Upper lobe of left lung (tissue), 6 donors: ENCODE measurements around the gene CHSY1. TPM values are rescaled to one million over a fixed set of nuclear protein-coding genes. Genes with fewer than 3 reads are reported as not detected.

ENCODE experiments used
- ATAC-seq, 2 donors: fragments of 200-7000 bp; cut with Tn5 transposase; one replicate each; pipeline ENCODE4 v1.9.1; 2022; ENCODE audit warnings: mild to moderate bottlenecking in 2 of 2, moderate library complexity in 2 of 2; ENCODE audit not compliant: low FRiP score in 2 of 2
- DNase-seq, 2 donors: peaks; one replicate each; pipeline ENCODE4 v3.0.0-alpha.2; 2019 to 2020
- H3K27ac ChIP-seq, 4 donors: fragments of 200-600 bp; sonication (generic); one replicate each; pipeline ENCODE4 v1.5.1; 2016 to 2019
- H3K27me3 ChIP-seq, 4 donors: fragments of 200-600 bp; sonication (generic); one replicate each; pipeline ENCODE4 v1.5.1; 2017 to 2019
- H3K36me3 ChIP-seq, 4 donors: fragments of 200-600 bp; sonication (generic); one replicate each; pipeline ENCODE4 v1.5.1; 2016 to 2019
- H3K4me1 ChIP-seq, 4 donors: fragments of 200-600 bp; sonication (generic); one replicate each; pipeline ENCODE4 v1.5.1; 2018 to 2019
- H3K4me3 ChIP-seq, 4 donors: fragments of 200-600 bp; sonication (generic); one replicate each; pipeline ENCODE4 v1.5.1; 2017 to 2019; ENCODE audit warnings: mild to moderate bottlenecking in 2 of 4, moderate library complexity in 1 of 4
- H3K9me3 ChIP-seq, 4 donors: fragments of 200-600 bp; sonication (generic); one replicate each; pipeline ENCODE4 v1.5.1; 2018 to 2019
- CTCF ChIP-seq, 6 experiments: fragments of 450-650 bp in 4 of 6; fragments of 200-600 bp in 2 of 6; sonication (generic) in 2 of 6; IDR thresholded peaks; one replicate each; pipeline ENCODE4 v1.5.1; 2016 to 2019; ENCODE audit warnings: antibody characterized with exemption in 6 of 6
- EP300 ChIP-seq, 4 donors: sonication (generic); formaldehyde crosslinking; IDR thresholded peaks; one replicate each; pipeline ENCODE4 v1.5.1; 2017; ENCODE audit warnings: antibody characterized with exemption in 4 of 4, control low read depth in 2 of 4
- POLR2A ChIP-seq, 4 donors: fragments of 450-650 bp; IDR thresholded peaks; one replicate each; pipeline ENCODE4 v1.5.1; 2016 to 2017; ENCODE audit warnings: antibody characterized with exemption in 4 of 4, mild to moderate bottlenecking in 2 of 4
- POLR2AphosphoS5 ChIP-seq, 2 donors: sonication (generic); formaldehyde crosslinking; IDR thresholded peaks; one replicate each; pipeline ENCODE4 v1.5.1; 2017; ENCODE audit warnings: antibody characterized with exemption in 2 of 2
- WGBS, 2 donors: methylation state at CpG; one replicate each; pipeline ENCODE4 v1.1.5; 2017 to 2018; 5-methylcytosine and 5-hydroxymethylcytosine counted together
- total RNA-seq, 6 donors: library from RNA; depleted of rRNA in 4 of 6; stranded (reverse); fragments of >200 nt in 4 of 6; gene quantifications; one replicate each; pipeline versions ENCODE4 v1.1.0 to v1.2.1, GENCODE V29; 2016 to 2021
- donor health status: DM: no; HTN: no; CAD: no; lungs with moderate emphysema.
- donor health status: DM: no; HTN: yes; CAD: no; lungs with severe emphysema.

Gene CHSY1
- total RNA-seq, 6 donors from 2014 or later = 12.4 to 38.3 (median 23.7) TPM

- no peak overlapping the region for H3K4me3 ChIP-seq
- TF ChIP-seq POLR2AphosphoS5 (IDR thresholded peaks at IDR 0.05) (no peak), POLR2A (IDR thresholded peaks at IDR 0.05) (no peak), EP300 (IDR thresholded peaks at IDR 0.05) (no peak), CTCF (IDR thresholded peaks at IDR 0.05) (no peak)
- no peak for DNase-seq
- H3K4me1 ChIP-seq = peaks cover 0 to 41% (median 23%) of the 10 kb centered on the region in 4 donors
- H3K27ac ChIP-seq = no peak overlapping the region
- peaks cover 0 to 5% (median 0%) of the 10 kb centered on the region in 4 donors for H3K36me3 ChIP-seq
- H3K9me3 ChIP-seq = no peaks in the 10 kb centered on the region
- WGBS, 2 donors = 46 to 49% methylated on average over 4 of the region's 4 CpGs
- no peaks in the 10 kb centered on the region for H3K27me3 ChIP-seq
- no peak for ATAC-seq
Measured at GRCh38 chr15:101221902-101222301, 29.9 kb downstream of the CHSY1 start.

GRCh38 chr15:101220060-101220459 is 31.8 kb downstream of the CHSY1 start:
- Histone ChIP-seq H3K27me3 (no peaks in the 10 kb centered on the region), H3K36me3 (peaks cover 0 to 4% (median 0%) of the 10 kb centered on the region in 4 donors), H3K4me1 (peaks cover 0 to 41% (median 20%) of the 10 kb centered on the region in 4 donors), H3K9me3 (no peaks in the 10 kb centered on the region), H3K4me3 (no peak overlapping the region), H3K27ac (no peak overlapping the region)
- no peak for DNase-seq
- ATAC-seq = no peak
- WGBS, 2 donors = 63 to 66% methylated on average over 2 of the region's 2 CpGs
- TF ChIP-seq POLR2A (IDR thresholded peaks at IDR 0.05) (no peak), CTCF (IDR thresholded peaks at IDR 0.05) (no peak), EP300 (IDR thresholded peaks at IDR 0.05) (no peak), POLR2AphosphoS5 (IDR thresholded peaks at IDR 0.05) (no peak)

GRCh38 chr15:101219441-101219840 is 32.4 kb downstream of the CHSY1 start:
- DNase-seq = no peak

GRCh38 chr15:101217446-101217845 is 34.4 kb downstream of the CHSY1 start:
- Histone ChIP-seq H3K9me3 (no peaks in the 10 kb centered on the region), H3K4me3 (no peak overlapping the region), H3K4me1 (peaks cover 11 to 52% (median 22%) of the 10 kb centered on the region in 4 donors), H3K36me3 (no peaks in the 10 kb centered on the region), H3K27ac (no peak overlapping the region), H3K27me3 (no peaks in the 10 kb centered on the region)
- no peak for DNase-seq
- ATAC-seq = no peak
- 91 to 93% methylated on average over 6 of the region's 6 CpGs for WGBS, 2 donors
- TF ChIP-seq CTCF (IDR thresholded peaks at IDR 0.05) (no peak), POLR2A (IDR thresholded peaks at IDR 0.05) (no peak), EP300 (IDR thresholded peaks at IDR 0.05) (no peak), POLR2AphosphoS5 (IDR thresholded peaks at IDR 0.05) (no peak)

More at GRCh38 chr15:101219441-101219840, 32.4 kb downstream of the CHSY1 start:
- no peaks in the 10 kb centered on the region for H3K9me3 ChIP-seq
- no peaks in the 10 kb centered on the region for H3K36me3 ChIP-seq
- no peak overlapping the region for H3K27ac ChIP-seq
- H3K4me3 ChIP-seq = no peak overlapping the region
- H3K4me1 ChIP-seq = peaks cover 0 to 41% (median 18%) of the 10 kb centered on the region in 4 donors
- ATAC-seq = no peak
- TF ChIP-seq EP300 (IDR thresholded peaks at IDR 0.05) (no peak), POLR2AphosphoS5 (IDR thresholded peaks at IDR 0.05) (no peak), CTCF (IDR thresholded peaks at IDR 0.05) (no peak), POLR2A (IDR thresholded peaks at IDR 0.05) (no peak)
- 73 to 77% methylated on average over 6 of the region's 6 CpGs for WGBS, 2 donors
- no peaks in the 10 kb centered on the region for H3K27me3 ChIP-seq

GRCh38 chr15:101216100-101216499 is 35.7 kb downstream of the CHSY1 start:
- Histone ChIP-seq H3K9me3 (no peaks in the 10 kb centered on the region), H3K27ac (no peak overlapping the region), H3K36me3 (no peaks in the 10 kb centered on the region), H3K4me3 (no peak overlapping the region), H3K27me3 (no peaks in the 10 kb centered on the region), H3K4me1 (peaks cover 7 to 45% (median 21%) of the 10 kb centered on the region in 4 donors)
- TF ChIP-seq POLR2A (IDR thresholded peaks at IDR 0.05) = no peak
- no peak for TF ChIP-seq CTCF (IDR thresholded peaks at IDR 0.05)
- no peak for TF ChIP-seq EP300 (IDR thresholded peaks at IDR 0.05)
- TF ChIP-seq POLR2AphosphoS5 (IDR thresholded peaks at IDR 0.05) = no peak
- ATAC-seq (no peak), DNase-seq (no peak)
- 91 to 95% methylated on average over 3 of the region's 3 CpGs for whole genome bisulfite sequencing, 2 donors
